GM19043 (cell line): ENCODE results near the gene BRDT.

Source experiments
- ATAC-seq: cut with Tn5 transposase; IDR thresholded peaks from one replicate; pipeline ENCODE4 v1.9.1; 2021; ENCODE audit warnings: low read depth; ENCODE audit not compliant: unreplicated experiment

Gene BRDT

GRCh38 chr1:91949356-91949699, at the start of gene BRDT:
Gene BRDT (plus strand): TSS chr1:91949401. CDS start chr1:91962755, 13,354 bp downstream.
- no peak for ATAC-seq

- no peak for ATAC-seq
Observed at GRCh38 chr1:91900562-91900961, 48.6 kb upstream of the BRDT start.

GRCh38 chr1:91901231-91901630, 48.0 kb upstream of the BRDT start:
- ATAC-seq: no peak

GRCh38 chr1:91912266-91912665, 36.9 kb upstream of the BRDT start:
- no peak for ATAC-seq

GRCh38 chr1:91913018-91913417, 36.2 kb upstream of the BRDT start:
- ATAC-seq: no peak

GRCh38 chr1:91916046-91916445, 33.2 kb upstream of the BRDT start:
- ATAC-seq: no peak

- ATAC-seq: no peak
Observed at GRCh38 chr1:91916811-91917460, 32.3 kb upstream of the BRDT start.

- no peak for ATAC-seq
Observed at GRCh38 chr1:91919962-91920361, 29.2 kb upstream of the BRDT start.

- no peak for ATAC-seq
Observed at GRCh38 chr1:91924146-91924545, 25.1 kb upstream of the BRDT start.

- ATAC-seq: no peak
Observed at GRCh38 chr1:91925644-91926435, 23.4 kb upstream of the BRDT start.

- no peak for ATAC-seq
Observed at GRCh38 chr1:91928026-91928425, 21.2 kb upstream of the BRDT start.

- ATAC-seq: no peak
Observed at GRCh38 chr1:91929250-91929649, 20.0 kb upstream of the BRDT start.

- ATAC-seq: no peak
Observed at GRCh38 chr1:91937613-91938012, 11.6 kb upstream of the BRDT start.

GRCh38 chr1:91940496-91940895, 8.7 kb upstream of the BRDT start:
- no peak for ATAC-seq

- no peak for ATAC-seq
Observed at GRCh38 chr1:91944087-91944486, 5.1 kb upstream of the BRDT start.

GRCh38 chr1:91948097-91948496, 1.1 kb upstream of the BRDT start:
- no peak for ATAC-seq

- ATAC-seq: no peak
Observed at GRCh38 chr1:91948501-91949355, 473 bp upstream of the BRDT start.

GRCh38 chr1:91952187-91952586, 3.0 kb downstream of the BRDT start:
- no peak for ATAC-seq

GRCh38 chr1:91958926-91959325, 9.7 kb downstream of the BRDT start:
- no peak for ATAC-seq

GRCh38 chr1:91968334-91968733, 19.1 kb downstream of the BRDT start:
- no peak for ATAC-seq

GRCh38 chr1:91979383-91979782, 30.2 kb downstream of the BRDT start:
- ATAC-seq: no peak
